GM21825 (cell line): ENCODE results near the gene TP63.

Experiments used
- ATAC-seq: cut with Tn5 transposase; IDR thresholded peaks from one replicate; pipeline ENCODE4 v1.9.1; 2021; ENCODE audit warnings: mild to moderate bottlenecking, moderate library complexity; ENCODE audit not compliant: unreplicated experiment

Gene TP63

GRCh38 chr3:189842681-189843602, 211.8 kb downstream of the TP63 start:
- ATAC-seq = no peak

GRCh38 chr3:189845069-189845468, 213.9 kb downstream of the TP63 start:
- ATAC-seq = no peak

GRCh38 chr3:189848395-189849040, 217.3 kb downstream of the TP63 start:
- ATAC-seq = no peak

- no peak for ATAC-seq
Observed at GRCh38 chr3:189849262-189849661, 218.1 kb downstream of the TP63 start.

- no peak for ATAC-seq
Observed at GRCh38 chr3:189851682-189852081, 220.5 kb downstream of the TP63 start.

- ATAC-seq = no peak
Observed at GRCh38 chr3:189853906-189854305, 222.7 kb downstream of the TP63 start.

- ATAC-seq = no peak
Observed at GRCh38 chr3:189860296-189860695, 229.1 kb downstream of the TP63 start.

- no peak for ATAC-seq
Observed at GRCh38 chr3:189862385-189862998, 231.3 kb downstream of the TP63 start.

- ATAC-seq = no peak
Observed at GRCh38 chr3:189863031-189863430, 231.8 kb downstream of the TP63 start.

- no peak for ATAC-seq
Observed at GRCh38 chr3:189868061-189868460, 236.9 kb downstream of the TP63 start.

- no peak for ATAC-seq
Observed at GRCh38 chr3:189869165-189869564, 238.0 kb downstream of the TP63 start.

- no peak for ATAC-seq
Observed at GRCh38 chr3:189871418-189871817, 240.2 kb downstream of the TP63 start.

- peak; percentile 61 for ATAC-seq
Observed at GRCh38 chr3:189883113-189883753, 252.0 kb downstream of the TP63 start.

GRCh38 chr3:189890496-189890895, 259.3 kb downstream of the TP63 start:
- no peak for ATAC-seq

- ATAC-seq = no peak
Observed at GRCh38 chr3:189896533-189896932, 265.3 kb downstream of the TP63 start.

GRCh38 chr3:189897406-189897805, 266.2 kb downstream of the TP63 start:
- no peak for ATAC-seq

- ATAC-seq = no peak
Observed at GRCh38 chr3:189898559-189899153, 267.5 kb downstream of the TP63 start.

GRCh38 chr3:189899186-189899585, 268.0 kb downstream of the TP63 start:
- no peak for ATAC-seq

GRCh38 chr3:189900578-189900977, 269.4 kb downstream of the TP63 start:
- ATAC-seq = no peak

- ATAC-seq = no peak
Observed at GRCh38 chr3:189901481-189901880, 270.3 kb downstream of the TP63 start.
